LNCaP clone FGC (cell line): ENCODE data around the gene ZNF641.
"Not testable (repeated sequence)": the region's sequence is repeated elsewhere in the genome, so short reads cannot be mapped to it uniquely, and the experiment has no call there.

ENCODE experiments used
- DNase-seq: peaks from one replicate; pipeline ENCODE4 v3.0.0-alpha.2; 2011; ENCODE audit warnings: low read depth
- H3K4me3 ChIP-seq: 2 replicates; pipeline ENCODE4 v1.5.1; 2011; ENCODE audit warnings: mild to moderate bottlenecking, low read depth, low read length, control low read depth
- TF ChIP-seq, protein P1 (sequence below): IDR thresholded peaks from 2 replicates; pipeline ENCODE4 v1.5.1; 2012; ENCODE audit warnings: mild to moderate bottlenecking; ENCODE audit not compliant: control insufficient read depth, insufficient read depth; ENCODE audit errors: extremely low read depth

The ZNF641 gene

DNA sequence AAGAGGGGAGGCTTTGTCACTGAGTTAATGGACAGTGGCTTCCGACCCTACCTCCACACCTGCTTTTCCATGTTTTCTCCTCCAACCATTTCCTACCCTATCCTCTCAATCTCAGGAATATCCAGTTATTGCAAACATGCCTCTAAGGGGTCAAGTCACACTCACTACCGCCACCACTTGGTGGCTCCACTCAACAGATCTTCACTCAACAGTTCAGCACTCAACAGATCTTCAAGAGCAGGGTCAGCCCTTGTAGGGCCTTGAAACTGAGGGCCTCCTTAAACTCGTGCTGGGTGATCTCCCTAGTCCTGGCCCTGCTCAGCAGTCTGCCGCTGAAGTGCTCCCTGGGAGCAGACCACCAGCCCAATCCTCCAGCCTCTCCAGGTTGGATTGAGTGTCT, 14.2 kb downstream of the ZNF641 start:
- TF ChIP-seq, protein P1, sequence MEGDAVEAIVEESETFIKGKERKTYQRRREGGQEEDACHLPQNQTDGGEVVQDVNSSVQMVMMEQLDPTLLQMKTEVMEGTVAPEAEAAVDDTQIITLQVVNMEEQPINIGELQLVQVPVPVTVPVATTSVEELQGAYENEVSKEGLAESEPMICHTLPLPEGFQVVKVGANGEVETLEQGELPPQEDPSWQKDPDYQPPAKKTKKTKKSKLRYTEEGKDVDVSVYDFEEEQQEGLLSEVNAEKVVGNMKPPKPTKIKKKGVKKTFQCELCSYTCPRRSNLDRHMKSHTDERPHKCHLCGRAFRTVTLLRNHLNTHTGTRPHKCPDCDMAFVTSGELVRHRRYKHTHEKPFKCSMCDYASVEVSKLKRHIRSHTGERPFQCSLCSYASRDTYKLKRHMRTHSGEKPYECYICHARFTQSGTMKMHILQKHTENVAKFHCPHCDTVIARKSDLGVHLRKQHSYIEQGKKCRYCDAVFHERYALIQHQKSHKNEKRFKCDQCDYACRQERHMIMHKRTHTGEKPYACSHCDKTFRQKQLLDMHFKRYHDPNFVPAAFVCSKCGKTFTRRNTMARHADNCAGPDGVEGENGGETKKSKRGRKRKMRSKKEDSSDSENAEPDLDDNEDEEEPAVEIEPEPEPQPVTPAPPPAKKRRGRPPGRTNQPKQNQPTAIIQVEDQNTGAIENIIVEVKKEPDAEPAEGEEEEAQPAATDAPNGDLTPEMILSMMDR: 0 out of 2 replicates have a peak, but pooled peaks have one; percentile 22
- H3K4me3 ChIP-seq: no peak overlapping the region
- DNase-seq: no peak

DNA sequence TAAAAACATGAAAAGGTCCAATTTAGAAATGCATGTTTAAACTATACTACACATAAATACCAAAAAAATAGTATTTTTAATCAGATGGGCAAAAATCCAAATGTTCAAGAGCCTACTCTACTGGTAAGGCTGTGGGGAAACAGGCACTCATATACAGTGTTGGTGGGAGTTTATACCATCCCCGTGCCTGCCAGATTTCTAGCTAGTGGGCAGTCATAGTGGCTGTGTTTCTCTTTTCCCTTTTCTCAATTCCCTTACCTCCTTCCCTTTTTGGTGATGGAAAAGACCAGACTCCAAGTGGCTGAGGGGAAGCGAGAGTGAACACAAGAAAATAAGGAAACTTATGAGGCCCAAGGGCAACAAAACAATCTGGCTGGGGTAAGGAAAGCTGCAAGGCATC, 14.7 kb downstream of the ZNF641 start:
- TF ChIP-seq, protein P1: no peak
- DNase-seq: no peak
- H3K4me3 ChIP-seq: no peak overlapping the region

DNA sequence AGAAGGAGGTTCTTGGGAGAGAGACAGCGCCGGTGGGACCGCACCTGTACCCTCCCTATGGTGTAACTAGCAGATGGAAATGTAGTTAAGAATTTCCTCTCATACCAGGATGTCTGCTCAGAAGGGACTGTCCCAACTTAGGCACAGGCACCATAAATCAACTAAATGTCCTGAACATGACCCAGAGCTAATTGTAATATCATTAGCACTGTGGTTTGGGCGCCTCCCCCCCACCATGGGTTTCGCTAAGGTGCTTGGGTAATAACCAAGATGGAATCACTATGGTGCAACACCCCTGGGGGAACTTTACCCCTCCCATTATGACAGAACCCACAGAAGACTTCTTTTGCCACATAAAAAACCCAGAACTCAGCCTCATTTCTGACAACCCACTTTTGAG, 15.9 kb downstream of the ZNF641 start:
- no peak overlapping the region for H3K4me3 ChIP-seq
- DNase-seq: no peak
- TF ChIP-seq, protein P1: no peak

DNA sequence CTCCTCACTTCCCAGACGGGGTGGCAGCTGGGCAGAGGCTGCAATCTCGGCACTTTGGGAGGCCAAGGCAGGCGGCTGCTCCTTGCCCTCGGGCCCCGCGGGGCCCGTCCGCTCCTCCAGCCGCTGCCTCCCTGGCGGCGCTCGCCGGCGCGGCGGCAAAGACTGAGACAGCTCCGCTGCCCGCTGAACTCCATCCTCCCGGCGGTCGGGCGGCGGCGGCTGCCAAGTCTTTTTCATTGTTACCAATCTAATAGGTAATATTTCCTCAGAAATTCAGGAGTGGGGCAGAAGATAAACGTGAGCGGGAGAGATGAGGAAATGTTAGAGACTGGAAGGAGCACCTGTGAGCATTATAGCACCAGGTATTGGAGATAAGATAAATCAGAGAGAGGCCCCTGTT, 17.0 kb downstream of the ZNF641 start:
- DNase-seq: not testable (repeated sequence)

DNA sequence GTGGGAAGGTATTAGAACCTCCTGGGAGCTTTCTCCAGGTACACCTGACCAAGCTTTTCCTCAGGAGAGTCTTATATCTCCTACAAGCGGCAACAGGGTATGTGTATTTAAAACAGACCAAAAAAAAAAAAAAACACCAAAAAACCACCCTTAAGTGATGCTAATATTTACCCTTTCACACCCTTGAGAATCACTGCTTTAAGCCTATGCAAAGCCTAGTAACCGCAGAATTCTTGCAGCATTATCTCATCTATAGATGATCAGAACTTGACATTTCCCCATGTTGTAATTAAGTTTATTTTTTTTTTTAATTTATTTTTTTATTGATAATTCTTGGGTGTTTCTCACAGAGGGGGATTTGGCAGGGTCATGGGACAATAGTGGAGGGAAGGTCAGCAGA, 19.3 kb downstream of the ZNF641 start:
- TF ChIP-seq, protein P1: no peak
- H3K4me3 ChIP-seq: no peak overlapping the region
- no peak for DNase-seq

More for the DNA sequence above, 17.0 kb downstream of the ZNF641 start:
- H3K4me3 ChIP-seq: not testable (repeated sequence)

DNA sequence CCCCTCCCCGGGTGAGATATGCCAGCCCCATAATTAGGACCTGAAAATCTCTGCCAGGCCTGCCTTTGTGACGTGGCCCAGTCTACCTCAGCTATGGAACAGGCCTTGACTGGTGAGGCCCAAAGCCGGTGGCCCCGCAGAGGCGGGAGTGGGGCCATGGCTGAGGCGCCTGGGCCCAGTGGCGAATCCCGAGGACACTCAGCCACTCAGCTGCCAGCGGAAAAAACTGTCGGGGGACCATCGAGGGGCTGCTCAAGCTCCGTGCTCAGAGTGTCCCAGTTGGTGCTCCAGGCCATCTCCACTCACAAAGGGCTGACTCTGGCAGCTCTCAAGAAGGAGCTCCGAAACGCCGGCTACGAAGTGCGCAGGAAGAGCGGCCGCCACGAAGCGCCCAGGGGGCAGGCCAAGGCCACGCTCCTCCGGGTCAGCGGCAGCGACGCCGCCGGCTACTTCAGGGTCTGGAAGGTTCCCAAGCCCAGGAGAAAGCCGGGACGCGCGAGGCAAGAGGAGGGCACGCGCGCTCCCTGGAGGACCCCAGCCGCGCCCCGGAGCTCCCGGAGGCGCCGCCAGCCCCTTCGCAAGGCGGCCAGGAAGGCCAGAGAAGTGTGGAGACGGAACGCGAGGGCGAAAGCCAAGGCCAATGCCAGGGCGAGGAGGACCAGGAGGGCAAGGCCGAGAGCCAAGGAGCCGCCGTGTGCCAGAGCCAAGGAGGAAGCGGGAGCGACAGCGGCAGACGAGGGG, 21.4 kb downstream of the ZNF641 start:
- TF ChIP-seq, protein P1: no peak
- DNase-seq: no peak
- H3K4me3 ChIP-seq: no peak overlapping the region

DNA sequence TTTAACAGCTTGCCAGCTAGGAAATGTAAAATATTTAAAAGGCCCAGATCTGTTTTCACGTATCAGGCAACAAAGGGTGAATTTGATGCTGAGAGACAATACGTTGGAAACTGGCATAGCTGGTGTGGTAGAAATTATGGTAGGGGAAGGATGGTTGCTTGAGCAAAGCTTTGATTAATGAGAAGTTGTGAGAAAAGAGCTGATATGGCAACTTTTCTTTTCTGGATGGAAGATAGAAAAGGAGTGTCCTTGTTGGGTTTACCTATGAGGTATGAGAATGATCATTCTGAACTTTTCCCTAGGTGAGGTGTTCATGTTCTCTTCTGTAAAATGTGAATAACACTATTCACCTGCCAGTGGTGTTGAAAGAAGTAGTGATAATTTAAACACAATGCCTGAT, 34.2 kb downstream of the ZNF641 start:
- no peak for DNase-seq
- TF ChIP-seq, protein P1: no peak
- H3K4me3 ChIP-seq: no peak overlapping the region

DNA sequence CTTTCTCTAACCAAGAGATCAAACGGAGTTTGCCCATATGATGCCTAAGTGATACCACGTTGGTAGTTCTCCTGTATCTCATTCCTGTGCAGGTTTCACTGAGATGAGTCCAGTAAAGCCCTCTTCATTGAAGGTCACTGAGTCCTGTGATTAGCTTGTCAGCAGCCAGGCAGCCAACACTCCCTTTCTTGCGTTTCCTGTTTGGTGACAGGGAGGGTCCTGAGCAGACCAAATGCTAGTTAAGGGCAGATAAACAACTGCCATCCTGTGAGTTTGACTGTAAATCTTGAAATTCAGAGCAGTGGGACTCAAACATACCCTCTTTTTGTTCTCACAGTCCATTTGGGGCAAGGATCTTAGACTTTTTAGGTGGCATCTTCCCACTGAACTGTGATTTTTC, 39.4 kb downstream of the ZNF641 start:
- no peak overlapping the region for H3K4me3 ChIP-seq
- no peak for DNase-seq
- TF ChIP-seq, protein P1: no peak
